HG02970 (cell line): Measurements from ENCODE around the gene BHLHA15.
"Not testable (repeated sequence)": the region's sequence is repeated elsewhere in the genome, so short reads cannot be mapped to it uniquely, and the experiment has no call there.

ENCODE experiments used
- ATAC-seq: cut with Tn5 transposase; IDR thresholded peaks from one replicate; pipeline ENCODE4 v1.9.1; 2021; ENCODE audit warnings: mild to moderate bottlenecking, moderate library complexity, moderate number of reproducible peaks; ENCODE audit not compliant: unreplicated experiment, low FRiP score

BHLHA15 gene

DNA sequence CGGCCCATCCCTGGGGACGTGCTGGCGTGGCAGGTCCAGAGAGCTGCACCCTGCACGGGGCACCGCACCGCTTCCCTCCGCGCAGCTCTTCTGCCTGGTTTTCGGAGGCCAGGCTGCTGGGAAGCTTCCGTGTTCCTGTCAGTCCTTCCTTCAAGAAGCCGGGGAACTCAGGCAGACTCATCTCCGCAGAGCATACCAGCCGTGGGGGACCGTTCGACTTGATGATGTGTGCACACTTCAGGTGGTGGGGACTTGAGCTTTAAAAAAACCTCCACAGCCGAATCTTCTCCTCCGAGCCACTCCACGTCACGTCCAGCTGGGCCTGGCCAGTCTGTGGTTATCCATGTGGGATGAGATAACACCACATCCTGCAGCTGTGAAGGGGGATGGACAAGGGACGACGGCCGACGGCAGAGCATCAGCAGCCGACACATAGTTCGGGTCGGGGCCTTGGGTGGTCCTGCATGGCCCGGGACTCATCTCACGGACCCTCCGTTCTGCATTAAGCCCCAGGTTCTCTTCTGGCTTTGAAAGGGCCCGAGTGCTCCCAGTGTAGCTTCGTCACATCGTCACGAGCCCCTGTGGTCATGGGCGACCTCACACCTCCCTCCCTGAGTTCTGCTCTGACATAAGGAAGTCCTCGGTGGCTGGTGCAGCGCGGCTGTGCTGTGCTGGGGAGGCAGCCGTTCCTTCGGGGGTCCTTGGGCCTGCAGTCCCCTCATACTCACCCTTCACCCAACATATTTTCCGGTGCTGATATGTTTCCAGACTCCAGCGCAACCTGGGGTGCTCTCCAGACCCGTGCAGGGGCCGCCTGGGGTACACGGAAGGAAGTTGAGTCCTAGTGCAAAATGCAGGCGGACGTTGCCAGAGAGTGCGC lies 4.5 kb upstream of the BHLHA15 start:
- no peak for ATAC-seq

DNA sequence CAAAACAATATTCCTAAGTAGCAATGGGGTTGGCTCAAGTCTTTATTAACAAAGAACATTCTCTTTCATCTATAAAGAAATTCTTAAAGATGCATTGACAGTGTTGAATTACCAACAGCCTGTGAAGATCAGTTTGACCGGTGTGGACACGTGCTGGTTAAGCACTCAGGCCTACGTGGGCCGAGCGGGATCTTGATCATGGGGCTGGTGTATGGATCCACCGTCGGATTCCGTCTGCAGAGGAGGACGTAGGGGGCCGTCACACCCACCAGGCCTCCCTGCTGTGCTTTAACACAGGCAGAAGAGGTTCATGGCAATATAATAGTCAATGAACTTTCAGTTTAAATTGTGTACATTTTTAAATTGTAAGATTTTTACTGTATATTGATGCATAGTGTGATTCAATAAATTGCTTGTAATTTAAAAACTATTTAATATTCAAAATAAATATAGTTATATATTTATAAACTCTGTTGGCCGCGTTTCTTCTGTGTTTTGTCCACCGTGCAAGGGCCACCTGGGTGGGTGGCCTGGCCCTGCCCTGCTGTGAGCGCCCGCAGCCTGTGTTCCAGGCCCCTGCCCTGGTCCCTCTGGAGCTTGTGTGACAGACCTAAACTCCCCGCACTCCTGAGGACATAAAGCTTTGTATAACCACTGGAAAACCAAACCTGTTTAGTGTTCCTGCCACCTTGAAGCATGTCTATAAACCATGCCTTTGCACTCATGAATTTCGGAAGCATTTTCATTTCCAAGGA lies 1.9 kb upstream of the BHLHA15 start:
- no peak for ATAC-seq

DNA sequence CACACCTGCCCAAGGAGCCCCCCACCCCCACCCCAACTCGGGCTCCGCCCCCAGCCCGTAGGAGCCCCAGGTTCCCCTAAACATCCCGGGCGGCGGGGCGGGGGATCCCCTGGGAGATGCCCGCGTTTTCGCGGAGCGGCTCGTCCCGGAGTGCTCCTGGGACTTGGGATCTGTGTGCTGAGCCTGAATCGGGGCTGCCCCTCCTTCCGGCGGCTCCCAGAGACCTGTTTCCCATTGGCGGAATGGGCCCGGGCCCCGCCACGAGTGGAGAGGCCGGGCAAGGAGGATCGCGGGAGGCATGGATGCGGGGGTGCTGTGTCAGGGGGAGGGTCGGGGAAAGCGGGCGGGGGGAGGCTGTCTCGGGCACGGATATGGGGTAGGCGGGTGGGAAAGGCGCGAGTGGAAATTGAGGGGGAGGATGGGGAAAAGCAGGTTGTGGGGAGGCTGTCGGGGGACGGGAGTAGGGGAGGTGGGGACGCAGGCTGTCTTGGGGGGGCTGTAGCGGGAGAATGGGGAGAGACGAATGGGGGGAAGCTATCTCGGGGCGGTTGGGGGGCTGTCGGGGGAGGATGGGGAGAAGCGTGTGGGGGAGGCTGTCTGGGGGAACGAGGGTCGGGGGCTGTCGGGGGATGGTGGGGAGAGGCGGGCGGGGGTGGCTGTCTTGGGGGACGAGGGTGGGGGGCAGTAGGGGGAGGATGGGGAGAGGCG lies 572 bp upstream of the BHLHA15 start:
- no peak for ATAC-seq

DNA sequence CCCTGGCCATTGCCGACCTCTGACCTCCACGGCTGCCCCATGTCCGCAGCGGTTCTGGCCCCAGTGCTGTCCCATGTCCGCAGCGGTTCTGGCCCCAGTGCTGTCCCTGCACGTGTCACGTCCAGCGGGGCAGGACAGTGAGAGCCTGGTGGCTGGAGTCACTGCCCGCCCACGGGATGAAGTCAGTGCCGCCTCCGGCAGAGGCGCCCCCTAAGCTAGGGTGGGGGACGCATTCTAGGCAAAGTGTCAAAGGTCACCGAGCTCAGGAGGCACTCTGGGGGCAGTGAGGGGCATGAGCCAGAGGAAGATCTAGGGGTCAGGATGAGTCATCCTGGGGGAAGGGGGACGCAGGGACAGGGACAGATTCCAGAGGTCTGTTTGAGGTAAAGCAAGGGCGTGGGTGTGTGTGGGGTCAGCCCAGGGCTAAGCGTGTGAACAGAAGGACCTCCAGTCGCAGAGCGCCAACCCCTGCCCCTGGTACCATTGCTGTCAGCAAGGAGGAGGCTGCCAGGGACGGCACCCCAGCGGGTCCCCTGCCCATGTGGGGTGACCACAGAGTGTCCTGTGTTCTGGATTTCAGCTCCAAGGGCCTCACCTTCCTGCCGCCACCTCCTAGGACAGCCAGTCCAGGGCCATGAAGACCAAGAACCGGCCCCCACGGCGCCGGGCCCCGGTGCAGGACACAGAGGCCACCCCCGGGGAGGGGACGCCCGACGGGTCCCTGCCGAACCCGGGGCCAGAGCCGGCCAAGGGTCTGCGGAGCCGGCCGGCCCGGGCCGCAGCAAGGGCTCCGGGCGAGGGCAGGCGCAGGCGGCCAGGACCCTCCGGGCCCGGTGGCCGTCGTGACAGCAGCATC lies 665 bp downstream of the BHLHA15 start:
- no peak for ATAC-seq

DNA sequence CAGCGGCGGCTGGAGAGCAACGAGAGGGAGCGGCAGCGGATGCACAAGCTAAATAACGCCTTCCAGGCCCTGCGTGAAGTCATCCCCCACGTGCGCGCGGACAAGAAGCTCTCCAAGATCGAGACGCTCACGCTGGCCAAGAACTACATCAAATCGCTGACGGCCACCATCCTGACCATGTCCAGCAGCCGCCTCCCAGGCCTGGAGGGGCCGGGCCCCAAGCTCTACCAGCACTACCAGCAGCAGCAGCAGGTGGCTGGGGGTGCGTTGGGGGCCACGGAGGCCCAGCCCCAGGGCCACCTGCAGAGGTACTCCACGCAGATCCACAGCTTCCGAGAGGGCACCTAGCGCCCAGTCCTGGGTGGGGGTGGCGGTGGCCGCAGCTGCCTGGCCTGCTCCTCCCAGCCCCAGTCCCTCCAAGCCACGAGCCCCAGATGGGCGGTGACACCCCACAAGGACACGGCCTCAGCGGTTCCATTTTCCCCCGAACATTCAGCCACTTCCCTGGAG lies 1.3 kb downstream of the BHLHA15 start:
- ATAC-seq = no peak

DNA sequence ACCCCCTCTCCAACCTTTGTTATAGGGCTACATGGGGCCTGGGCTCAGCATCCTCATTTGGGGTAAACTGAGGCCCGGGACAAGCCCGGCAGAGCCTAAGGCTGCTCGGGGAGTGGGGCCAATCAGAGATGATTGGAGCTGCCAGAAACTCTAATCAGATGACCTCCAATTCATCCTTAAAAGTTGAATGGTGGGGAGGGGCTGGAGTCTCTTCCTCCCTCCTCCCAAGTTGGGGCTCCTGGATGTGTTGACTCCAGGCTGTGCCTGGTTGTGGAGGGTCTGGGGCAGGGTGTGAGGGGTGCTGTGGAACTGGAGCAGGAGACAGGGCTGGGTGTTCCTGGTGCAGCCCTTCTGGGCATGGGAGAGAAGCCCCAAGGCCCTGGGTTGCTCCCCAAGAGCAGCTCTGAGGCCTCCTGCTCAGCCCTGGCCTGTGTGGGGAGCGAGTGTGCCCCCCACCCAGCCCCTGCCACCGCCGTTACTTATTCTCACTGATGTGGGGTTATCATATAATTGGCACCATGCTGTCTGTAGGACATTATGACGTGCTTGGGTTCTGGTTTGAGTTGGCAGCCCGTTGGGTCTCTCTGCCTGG lies 2.2 kb downstream of the BHLHA15 start:
- ATAC-seq = no peak

DNA sequence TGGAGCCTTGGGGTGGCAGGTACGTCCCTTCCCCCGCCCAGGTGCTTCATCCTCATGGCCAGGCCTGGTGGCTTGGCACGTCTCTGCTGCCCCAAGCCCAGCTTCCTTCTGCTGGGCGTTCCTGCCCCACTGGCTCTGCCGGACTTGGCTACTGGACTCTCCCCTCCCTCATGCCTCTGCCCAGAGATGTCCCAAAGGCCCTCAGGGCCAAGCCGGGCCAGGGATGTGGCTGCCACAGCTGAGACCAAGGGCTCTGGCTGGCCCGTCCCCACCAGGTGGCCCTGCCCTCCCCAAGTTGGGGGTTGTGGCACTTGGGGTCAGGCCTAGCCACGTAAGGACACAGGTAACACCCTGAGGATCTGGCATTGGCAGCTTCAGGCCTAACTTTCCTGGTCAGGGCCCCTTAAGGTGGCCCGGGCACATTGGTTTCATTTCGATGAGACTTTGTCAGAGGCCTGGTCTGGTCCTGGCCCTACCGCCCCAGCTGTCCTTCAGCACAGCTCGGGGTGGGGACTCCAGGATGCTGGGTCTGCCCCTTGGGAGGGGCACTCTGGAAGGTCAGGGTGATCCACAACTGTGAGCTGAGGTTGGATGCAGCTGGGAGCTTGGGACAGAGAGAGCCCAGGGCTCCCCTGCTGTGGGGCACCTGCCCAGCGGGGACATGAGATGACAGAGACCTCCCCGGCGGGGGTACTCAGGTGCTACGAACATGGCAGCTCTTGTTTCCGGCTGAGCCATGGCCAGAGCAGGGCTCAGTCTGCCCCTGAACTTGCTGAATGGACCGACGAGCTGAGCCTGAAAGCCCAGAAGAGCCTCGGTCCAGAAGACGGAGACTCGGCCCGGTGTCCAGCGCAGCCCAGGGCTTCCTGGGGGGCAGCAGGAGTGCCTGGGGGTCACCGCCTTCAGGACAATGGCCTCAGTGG lies 2.9 kb downstream of the BHLHA15 start:
- no peak for ATAC-seq

DNA sequence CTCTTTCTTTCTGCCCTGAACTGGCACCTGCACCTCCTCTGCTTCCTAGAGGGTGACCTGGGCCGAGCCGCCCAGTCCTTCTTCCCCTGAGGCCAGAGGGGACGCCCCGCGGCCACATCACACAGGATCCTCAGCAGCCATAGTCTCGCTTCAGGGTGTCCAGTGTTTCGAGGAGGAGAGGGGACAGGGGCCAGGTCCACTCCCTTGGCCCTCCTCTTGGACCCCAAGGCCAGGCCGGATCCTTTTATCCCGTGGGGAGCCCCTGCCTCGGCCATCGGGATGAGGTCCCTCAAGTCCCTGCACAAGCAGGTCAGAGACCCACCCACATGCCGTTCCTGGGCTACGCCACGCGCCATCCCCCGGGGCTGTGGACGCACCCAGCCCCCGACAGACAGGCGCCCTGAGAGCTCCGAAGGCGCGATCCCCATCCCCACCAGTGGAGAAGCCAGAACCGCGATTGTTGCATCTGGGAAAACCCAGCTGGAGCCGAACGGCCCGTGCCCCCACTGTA lies 3.6 kb downstream of the BHLHA15 start:
- ATAC-seq = no peak

DNA sequence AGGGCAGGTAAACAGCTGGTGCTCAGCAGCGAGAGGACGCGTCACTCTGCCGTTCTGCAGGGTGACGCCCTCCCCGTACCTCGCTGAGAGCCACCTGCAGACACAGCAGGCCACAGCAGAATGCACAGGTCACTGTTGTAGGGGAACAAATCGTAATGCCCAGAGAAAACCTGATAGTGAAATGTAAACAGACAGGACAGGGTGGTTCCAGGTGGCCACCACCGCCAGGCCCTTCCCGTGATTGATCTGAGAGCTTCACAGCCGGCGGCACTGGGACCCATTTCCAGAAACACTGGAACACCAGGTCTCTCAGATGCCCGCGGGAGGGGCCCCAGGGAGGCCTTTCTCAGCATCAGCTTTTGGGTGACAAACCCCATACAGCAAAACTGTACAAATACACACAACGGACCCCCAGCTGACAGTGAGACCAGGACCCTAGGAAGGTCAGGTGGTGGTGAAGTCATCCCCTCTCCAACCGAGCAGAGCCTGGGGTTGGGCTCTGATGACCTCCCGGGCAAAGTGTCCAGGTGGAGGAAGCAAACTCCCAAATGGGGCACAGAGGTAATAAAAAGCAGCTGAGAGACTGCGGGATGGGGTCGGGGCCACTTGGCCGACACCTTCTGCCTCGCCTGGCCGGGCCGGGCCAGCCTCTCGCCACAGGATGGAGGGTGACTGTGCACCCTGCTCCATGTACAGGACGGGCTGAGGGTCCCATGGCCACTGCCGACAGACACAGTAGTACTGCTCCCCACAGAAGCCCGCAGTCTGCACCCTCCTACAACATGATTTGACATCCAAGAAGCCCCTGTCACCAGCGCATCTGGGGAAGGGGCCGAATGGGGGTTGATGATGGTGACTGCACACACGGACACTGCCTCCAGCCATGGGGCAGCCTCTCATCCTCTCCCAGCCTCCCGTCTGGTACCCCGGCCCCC lies 4.6 kb downstream of the BHLHA15 start:
- no peak for ATAC-seq

DNA sequence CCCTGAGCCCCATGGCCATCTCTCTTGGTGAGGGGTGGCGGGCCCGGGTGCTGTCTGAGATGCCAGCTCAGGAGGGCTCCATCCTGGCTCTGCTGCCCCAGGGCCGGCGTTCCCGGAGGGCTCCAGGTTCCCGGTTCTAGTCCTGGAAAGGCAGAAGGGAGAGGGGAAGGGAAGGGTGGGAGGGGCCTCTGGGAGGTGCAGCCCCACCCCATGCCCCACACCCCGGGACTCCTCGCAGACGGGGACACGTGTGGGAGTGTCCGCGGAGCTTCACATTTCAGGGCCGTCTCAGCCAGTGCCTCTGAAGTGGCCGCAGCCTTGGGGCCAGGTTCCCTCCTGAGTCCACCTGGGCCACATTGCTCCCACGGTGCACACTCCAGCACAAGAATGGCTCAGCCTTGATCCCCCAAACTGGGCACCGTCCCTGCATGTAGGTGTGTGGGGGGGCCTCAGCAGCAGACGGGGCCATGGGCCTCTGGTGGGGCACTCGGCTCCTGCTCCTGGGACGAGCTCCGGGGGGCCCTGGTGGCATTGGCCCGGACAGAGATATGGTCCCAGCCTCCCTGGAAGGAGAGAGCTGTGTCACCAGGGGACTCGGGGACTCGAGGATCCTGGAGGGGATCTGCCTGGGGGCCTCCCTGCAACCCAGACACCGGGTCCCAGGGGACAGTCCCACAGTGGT lies 5.8 kb downstream of the BHLHA15 start:
- ATAC-seq = no peak

DNA sequence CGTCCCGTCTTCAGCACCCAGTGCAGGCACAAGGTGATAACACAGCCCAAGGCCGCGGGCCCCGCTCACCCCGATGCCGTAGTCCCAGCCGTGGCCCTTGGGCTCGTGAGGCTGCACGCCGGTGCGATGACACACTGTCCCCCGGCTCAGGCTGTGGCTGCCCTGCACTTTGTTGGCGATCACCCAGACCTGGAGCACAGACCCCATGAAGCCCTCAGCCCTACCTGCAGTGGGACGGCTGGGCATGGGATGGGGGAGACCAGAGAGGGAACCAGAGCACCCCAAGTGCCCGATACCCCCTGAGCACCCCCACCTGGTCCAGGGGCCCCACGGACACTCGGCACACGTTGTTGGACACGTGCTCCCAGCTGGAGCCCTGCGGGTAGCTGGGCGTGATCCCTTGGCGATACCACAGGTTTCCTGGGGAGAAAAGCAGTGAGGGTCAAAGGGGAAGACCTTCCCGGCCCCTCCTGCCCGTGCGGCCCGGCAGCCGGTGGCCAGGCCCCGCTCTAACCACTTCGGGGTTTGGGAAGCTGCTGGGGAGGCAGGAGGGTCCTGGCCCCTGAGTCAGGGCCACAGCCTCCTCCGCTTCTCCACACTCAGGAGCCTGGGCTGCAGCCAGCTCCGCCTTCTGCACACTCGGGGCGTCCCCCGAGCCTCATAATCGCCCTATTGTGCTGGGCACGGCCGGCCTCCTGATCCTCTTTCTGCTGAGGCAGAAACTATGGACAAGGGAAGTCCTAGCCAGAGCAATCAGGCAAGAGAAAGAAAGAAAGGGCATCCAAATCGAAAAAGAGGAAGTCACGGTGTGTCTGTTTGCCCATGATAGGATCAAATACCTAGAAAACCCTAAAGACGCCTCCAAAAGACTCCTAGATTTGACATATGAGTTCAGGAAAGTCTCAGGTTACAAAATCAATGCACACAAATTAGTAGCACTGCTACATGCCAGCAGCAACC lies 6.7 kb downstream of the BHLHA15 start:
- no peak for ATAC-seq

DNA sequence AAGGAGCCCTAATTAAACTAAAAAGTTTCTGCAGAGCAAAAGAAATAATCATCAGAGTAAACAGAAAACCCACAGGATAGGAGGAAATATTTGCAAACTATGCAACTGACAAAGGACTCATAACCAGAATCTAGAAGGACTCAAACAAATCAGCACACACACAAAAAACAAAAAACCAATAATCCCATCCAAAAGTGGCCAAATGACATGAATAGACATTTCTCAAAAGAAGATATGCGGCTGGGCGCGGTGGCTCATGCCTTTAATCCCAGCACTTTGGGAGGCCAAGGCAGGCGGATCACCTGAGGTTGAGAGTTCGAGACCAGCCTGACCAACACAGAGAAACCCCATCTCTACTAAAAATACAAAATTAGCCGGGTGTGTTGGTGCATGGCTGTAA lies 8.1 kb downstream of the BHLHA15 start:
- not testable (repeated sequence) for ATAC-seq

DNA sequence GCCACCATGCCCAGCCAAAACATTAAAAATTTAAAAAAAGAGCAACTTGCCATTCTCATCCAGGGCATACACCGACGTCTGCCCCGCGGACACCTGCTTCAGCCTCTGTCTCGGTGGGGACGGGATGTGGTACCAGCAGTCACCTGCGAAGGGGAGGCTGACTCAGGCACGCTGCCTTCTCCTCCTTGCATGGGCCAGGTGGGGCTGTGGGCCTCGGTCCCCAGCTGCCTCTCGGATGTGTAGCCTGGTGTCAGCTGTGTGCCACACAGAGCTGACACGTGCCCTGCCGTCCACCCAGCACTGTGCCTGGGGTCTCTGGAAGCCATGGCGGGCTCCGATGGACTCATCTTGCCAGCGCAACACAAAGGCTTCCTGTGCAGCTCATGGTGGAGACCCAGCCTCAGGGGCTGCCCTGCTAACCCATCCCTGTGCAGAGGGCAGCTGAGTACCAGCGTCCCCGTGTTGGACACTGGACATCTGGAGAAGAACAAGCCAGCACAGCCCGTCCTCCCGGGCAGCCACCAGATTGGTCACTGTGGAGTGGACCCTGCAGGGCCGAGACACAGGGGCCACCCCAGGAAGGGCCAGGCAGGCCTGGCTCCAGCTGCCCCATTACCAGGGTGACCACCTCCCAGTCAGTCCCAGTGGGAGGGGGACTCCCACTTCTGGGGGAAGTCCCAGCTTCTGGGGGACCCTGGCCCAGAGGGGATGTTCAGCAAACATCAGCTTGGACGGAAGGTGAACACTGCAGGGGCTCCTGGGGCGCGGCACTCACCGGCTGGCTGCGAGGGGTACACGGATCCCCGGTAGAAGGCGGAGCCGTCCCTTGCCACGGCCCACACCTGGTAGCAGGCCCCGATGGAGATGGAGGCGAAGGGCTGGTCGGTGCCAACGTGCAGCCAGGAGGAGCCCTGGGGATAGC lies 10.6 kb downstream of the BHLHA15 start:
- ATAC-seq = no peak

DNA sequence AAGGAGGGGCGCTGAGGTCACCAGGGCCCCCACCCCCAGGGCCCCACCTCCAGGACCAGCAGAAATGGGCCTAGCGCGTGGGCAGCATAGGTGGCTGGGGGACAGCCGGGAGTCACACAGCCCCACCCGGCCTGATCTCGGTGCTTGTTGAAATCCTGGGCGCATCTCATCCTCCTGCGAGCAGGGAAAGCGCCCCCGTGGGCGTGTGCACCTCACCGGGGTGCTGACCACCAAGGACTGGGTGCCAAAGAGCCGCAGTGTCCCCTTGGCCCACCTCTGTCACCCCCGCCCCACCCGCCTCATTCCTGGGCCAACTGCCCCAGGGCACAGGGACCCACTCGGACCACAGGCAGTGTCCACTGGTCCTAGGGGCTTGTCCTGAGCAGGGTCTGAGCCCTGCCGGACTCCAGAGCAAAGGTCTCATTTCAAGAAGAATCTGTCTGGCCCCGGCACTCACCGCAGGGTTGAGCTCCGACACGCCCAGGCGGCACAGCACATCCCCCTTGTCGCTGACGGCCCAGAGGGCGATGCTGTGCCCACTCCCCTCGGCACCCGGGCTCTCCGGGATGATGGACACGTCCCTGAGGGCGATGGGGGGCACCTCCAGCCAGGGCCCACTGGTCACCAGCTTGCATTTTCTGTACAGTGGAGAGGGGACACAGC lies 11.4 kb downstream of the BHLHA15 start:
- no peak for ATAC-seq
